Neuron (in vitro differentiated cells): ENCODE results near the gene RUFY2.

ENCODE experiments used
- H2AFZ ChIP-seq: one replicate; pipeline ENCODE4 v1.6.1; 2013; ENCODE audit warnings: low read depth, mild to moderate bottlenecking, inconsistent platforms, low read length, moderate library complexity
- H3K27me3 ChIP-seq: one replicate; pipeline ENCODE4 v1.6.1; 2013; ENCODE audit warnings: low read length; ENCODE audit not compliant: insufficient read depth
- H3K36me3 ChIP-seq: one replicate; pipeline ENCODE4 v1.6.1; 2013; ENCODE audit warnings: low read length; ENCODE audit not compliant: insufficient read depth
- H3K4me1 ChIP-seq: one replicate; pipeline ENCODE4 v1.6.1; 2013; ENCODE audit warnings: low read length; ENCODE audit not compliant: insufficient read depth
- H3K4me3 ChIP-seq: 2 replicates; pipeline ENCODE4 v1.5.1; 2013; ENCODE audit warnings: mild to moderate bottlenecking, low read length, moderate library complexity
- H3K9me3 ChIP-seq: one replicate; pipeline ENCODE4 v1.6.1; 2013; ENCODE audit warnings: low read length

RUFY2 gene

DNA sequence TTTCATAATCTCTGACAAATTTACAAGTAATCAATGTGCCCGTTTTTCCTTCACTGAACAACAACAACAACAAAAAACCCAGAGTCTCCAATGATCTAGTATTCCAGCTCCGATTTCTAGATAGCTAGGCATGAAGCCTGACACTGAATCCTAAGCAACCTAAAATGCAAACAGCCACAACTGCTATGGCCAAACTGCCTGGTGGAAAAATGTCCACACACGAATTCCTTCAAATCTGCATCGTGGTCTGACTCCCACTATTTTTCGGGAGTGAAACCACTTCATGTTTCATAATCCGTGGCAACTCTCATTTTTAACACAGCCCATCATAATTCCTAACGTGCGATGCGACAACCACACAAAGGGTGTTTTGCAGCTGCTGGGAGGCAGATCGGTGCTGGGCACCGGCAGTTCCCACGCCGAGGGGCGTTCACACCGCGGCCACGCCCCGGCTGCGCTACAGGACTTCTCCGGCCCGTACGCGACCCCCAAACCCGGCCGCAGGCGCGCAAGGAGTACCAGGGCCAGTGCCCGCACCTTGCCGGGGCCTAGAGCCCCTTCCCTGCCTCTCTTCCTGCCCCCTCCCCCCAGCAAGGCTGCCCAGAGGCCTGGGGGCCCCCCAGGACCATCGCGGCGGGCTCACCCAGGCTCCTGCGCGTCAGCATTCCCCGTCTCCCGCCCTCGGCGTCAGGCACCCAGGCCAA is 814 bp downstream of the RUFY2 start:
- Histone ChIP-seq H3K9me3 (no peaks in the 10 kb centered on the region), H3K4me3 (peak overlapping the region; percentile 66), H3K4me1 (peaks cover 10% of the 10 kb centered on the region), H2AFZ (peak overlapping the region; percentile 92), H3K36me3 (peaks cover 11% of the 10 kb centered on the region), H3K27me3 (no peaks in the 10 kb centered on the region)

- H3K4me3 ChIP-seq: no peak overlapping the region
- H3K36me3 ChIP-seq: peaks cover 23% of the 10 kb centered on the region
- no peaks in the 10 kb centered on the region for H3K9me3 ChIP-seq
- H2AFZ ChIP-seq: no peak overlapping the region
- peaks cover 10% of the 10 kb centered on the region for H3K4me1 ChIP-seq
- no peaks in the 10 kb centered on the region for H3K27me3 ChIP-seq
Measured at GRCh38 chr10:68403701-68404100, 3.4 kb downstream of the RUFY2 start.

DNA sequence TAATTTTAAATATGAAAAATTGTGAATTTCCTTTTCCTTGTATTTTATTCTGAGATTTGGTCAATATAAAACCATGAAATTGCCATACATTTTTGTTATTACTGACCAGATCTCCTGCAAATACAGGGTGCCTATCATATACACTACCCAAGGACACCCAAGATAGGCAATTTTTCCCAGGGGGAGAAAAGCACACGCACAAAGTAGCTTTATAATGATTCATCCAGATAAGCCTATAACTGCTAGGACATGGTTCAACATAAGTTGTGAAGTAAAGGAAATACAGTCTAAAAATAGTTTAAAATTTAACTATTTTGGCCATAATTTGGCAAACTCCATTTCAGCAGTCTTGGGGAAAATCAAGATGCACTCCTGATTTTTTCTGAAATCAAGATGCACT is 4.8 kb downstream of the RUFY2 start:
- Histone ChIP-seq H3K4me3 (no peak overlapping the region), H3K36me3 (peaks cover 30% of the 10 kb centered on the region), H3K9me3 (no peaks in the 10 kb centered on the region), H3K27me3 (no peaks in the 10 kb centered on the region), H3K4me1 (peaks cover 10% of the 10 kb centered on the region), H2AFZ (no peak overlapping the region)

DNA sequence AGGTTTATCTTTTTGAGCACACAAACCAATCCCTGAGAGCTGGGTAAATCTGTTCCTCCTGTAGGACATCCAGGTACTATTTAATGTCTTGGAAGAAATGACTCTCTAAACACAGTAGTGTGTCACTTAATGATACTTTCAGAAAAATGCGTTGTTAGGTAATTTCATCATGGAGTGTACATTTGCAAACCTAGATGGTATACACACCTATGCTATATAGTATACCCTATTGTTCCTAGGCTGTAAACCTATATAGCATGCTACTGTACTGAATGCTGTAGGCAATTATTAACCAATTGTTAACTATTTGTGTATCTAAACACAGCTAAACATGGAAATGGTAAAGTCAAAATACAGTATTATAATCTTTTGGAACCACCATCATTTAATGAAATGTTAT is 10.1 kb downstream of the RUFY2 start:
- H3K9me3 ChIP-seq: no peaks in the 10 kb centered on the region
- H3K27me3 ChIP-seq: no peaks in the 10 kb centered on the region
- H3K4me3 ChIP-seq: no peak overlapping the region
- H3K4me1 ChIP-seq: no peaks in the 10 kb centered on the region
- no peak overlapping the region for H2AFZ ChIP-seq
- H3K36me3 ChIP-seq: peaks cover 57% of the 10 kb centered on the region

DNA sequence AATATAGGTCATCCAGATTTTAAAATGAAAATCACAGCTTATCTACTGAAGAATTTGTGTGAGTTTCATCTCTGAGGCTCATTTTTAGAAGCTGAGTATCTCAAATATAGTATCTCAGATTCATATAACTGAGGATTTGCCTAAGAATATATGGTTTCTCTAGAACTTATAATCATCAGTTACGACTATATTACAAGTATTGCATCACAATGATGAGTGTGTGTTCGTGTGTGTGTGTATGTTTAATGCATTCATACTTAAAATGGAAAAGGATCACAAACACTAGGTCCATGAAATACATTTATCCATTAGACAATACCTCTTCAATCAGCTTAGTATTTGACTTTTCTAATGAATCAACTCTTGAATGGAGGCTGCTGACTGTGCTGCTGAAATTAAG is 21.3 kb downstream of the RUFY2 start:
- Histone ChIP-seq H3K9me3 (no peaks in the 10 kb centered on the region), H3K4me1 (no peaks in the 10 kb centered on the region), H2AFZ (no peak overlapping the region), H3K36me3 (peaks cover 72% of the 10 kb centered on the region), H3K4me3 (no peak overlapping the region), H3K27me3 (no peaks in the 10 kb centered on the region)

DNA sequence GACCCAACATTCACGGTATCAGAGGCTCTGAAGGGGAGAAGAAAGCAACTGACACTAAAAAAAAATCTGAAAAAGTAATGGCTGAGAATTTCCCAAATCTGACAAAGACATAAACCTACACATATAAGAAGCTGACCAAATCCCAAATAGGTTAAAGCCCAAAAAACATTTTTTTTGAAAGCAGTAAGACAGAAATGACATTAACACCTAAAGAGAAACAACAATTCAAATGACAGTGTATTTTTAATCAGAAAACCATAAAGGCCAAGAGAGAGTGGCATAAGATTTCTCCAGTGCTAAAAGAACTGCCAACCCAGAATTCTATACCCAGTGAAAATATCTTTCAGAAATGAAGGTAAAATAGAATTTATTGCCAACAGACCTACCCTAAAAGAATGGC is 35.5 kb downstream of the RUFY2 start:
- Histone ChIP-seq H3K4me3 (no peak overlapping the region), H2AFZ (no peak overlapping the region), H3K36me3 (peaks cover 63% of the 10 kb centered on the region), H3K4me1 (no peaks in the 10 kb centered on the region), H3K9me3 (peaks cover 24% of the 10 kb centered on the region), H3K27me3 (no peaks in the 10 kb centered on the region)

DNA sequence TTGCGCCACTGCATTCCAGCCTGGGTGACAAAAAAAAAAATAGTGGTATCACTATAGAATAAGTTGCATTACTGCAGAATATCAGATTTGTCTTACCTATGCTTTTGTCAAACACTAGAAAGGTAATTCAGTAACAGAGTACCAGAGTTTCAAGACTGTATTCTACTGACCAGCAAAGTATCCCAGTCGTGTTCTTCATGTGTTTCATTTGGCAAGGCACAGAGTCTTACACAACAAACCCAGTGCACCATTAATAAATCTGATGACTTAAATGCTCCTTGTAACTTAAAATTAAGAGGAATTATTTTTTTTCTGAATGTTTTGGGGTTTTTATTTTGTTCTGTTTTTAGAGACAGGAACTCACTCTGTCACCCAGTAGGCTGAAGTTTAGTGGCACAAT is 40.0 kb downstream of the RUFY2 start:
- Histone ChIP-seq H3K27me3 (no peaks in the 10 kb centered on the region), H3K4me3 (no peak overlapping the region), H3K4me1 (no peaks in the 10 kb centered on the region), H3K36me3 (peaks cover 62% of the 10 kb centered on the region), H2AFZ (no peak overlapping the region), H3K9me3 (peaks cover 8% of the 10 kb centered on the region)

- Histone ChIP-seq H3K27me3 (no peaks in the 10 kb centered on the region), H3K4me1 (no peaks in the 10 kb centered on the region), H3K9me3 (peaks cover 3% of the 10 kb centered on the region), H3K36me3 (peaks cover 61% of the 10 kb centered on the region), H2AFZ (no peak overlapping the region), H3K4me3 (no peak overlapping the region)
Measured at GRCh38 chr10:68366600-68366999, 40.5 kb downstream of the RUFY2 start.

- Histone ChIP-seq H3K36me3 (peaks cover 64% of the 10 kb centered on the region), H3K27me3 (no peaks in the 10 kb centered on the region), H3K4me1 (no peaks in the 10 kb centered on the region), H3K4me3 (no peak overlapping the region), H3K9me3 (no peaks in the 10 kb centered on the region), H2AFZ (no peak overlapping the region)
Measured at GRCh38 chr10:68365611-68366010, 41.5 kb downstream of the RUFY2 start.

DNA sequence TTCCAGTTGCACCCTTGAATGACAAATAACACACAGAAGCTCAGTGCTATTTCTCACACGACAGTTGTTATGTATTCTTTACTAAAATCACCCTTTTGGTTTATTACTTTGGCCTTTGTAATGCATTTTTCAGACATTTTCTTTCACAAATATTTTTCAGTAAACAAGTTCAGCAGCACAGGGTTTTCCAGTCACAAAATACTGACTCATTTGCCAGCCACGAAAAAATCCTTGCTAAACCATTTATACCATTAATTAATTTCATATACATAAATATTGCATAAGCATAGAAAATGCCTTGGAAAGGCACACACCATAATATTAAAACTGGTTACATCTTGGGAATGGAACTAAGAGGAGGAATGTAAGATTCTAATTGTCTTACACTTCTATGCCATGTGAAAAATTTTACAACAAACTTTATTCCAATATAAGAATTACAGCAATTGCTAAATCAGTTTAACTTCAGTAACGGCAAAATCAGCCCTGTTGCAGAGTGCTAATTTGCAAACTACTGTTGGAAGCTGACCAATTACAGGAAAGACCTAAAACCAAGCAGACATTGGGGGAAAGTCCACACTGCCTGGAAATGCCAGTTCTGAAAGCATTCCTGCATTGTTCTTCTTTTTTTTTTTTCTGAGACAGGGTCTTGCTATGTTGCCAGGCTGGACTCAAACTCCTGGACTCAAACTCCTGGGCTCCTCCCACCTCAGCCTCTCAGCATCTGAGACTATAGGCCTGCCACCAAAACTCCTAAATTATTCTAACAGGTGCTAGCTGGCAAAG is 42.8 kb downstream of the RUFY2 start:
- Histone ChIP-seq H3K9me3 (no peaks in the 10 kb centered on the region), H3K4me3 (no peak overlapping the region), H3K36me3 (peaks cover 52% of the 10 kb centered on the region), H3K4me1 (no peaks in the 10 kb centered on the region), H3K27me3 (no peaks in the 10 kb centered on the region), H2AFZ (no peak overlapping the region)

GRCh38 chr10:68362590-68362989 is 44.5 kb downstream of the RUFY2 start:
- no peaks in the 10 kb centered on the region for H3K27me3 ChIP-seq
- no peak overlapping the region for H3K4me3 ChIP-seq
- no peaks in the 10 kb centered on the region for H3K4me1 ChIP-seq
- H2AFZ ChIP-seq: no peak overlapping the region
- no peaks in the 10 kb centered on the region for H3K9me3 ChIP-seq
- H3K36me3 ChIP-seq: peaks cover 58% of the 10 kb centered on the region

GRCh38 chr10:68359189-68359588 is 47.9 kb downstream of the RUFY2 start:
- Histone ChIP-seq H3K27me3 (no peaks in the 10 kb centered on the region), H3K4me1 (no peaks in the 10 kb centered on the region), H3K36me3 (peaks cover 63% of the 10 kb centered on the region), H3K4me3 (no peak overlapping the region), H2AFZ (no peak overlapping the region), H3K9me3 (no peaks in the 10 kb centered on the region)

GRCh38 chr10:68353537-68353936 is 53.5 kb downstream of the RUFY2 start:
- no peak overlapping the region for H3K4me3 ChIP-seq
- no peaks in the 10 kb centered on the region for H3K27me3 ChIP-seq
- H3K36me3 ChIP-seq: peaks cover 57% of the 10 kb centered on the region
- H2AFZ ChIP-seq: no peak overlapping the region
- no peaks in the 10 kb centered on the region for H3K4me1 ChIP-seq
- no peaks in the 10 kb centered on the region for H3K9me3 ChIP-seq
